HepG2 (cell line): ENCODE results near the gene PLIN1. TPM values are rescaled to one million over a fixed set of nuclear protein-coding genes. Genes with fewer than 3 reads are reported as not detected.
A peak's percentile ranks its signal among the peaks of the same experiment; 100 is the strongest.

Experiments
- AGO2 ChIP-seq: fragments of 200-400 bp; formaldehyde crosslinking; optimal IDR thresholded peaks from 2 replicates; pipeline ENCODE3; 2017; ENCODE audit warnings: mild to moderate bottlenecking, low read depth, low read length, moderate library complexity
- CREM ChIP-seq, 2 experiments: sonication (generic) in 1 of 2; formaldehyde crosslinking in 1 of 2; IDR thresholded peaks; 2 replicates each; pipeline versions ENCODE4 v1.4.0 to v1.6.1; 2016 to 2020; ENCODE audit warnings: antibody characterized with exemption in 1 of 2, mild to moderate bottlenecking in 1 of 2, missing genetic modification reagents in 1 of 2
- EEA1 ChIP-seq: sonication (generic); formaldehyde crosslinking; IDR thresholded peaks from 2 replicates; pipeline ENCODE4 v1.5.1; 2020; ENCODE audit warnings: mild to moderate bottlenecking, missing genetic modification reagents, borderline replicate concordance
- HOXA9 ChIP-seq: sonication (generic); formaldehyde crosslinking; IDR thresholded peaks from 2 replicates; pipeline ENCODE4 v1.8.1; 2022; ENCODE audit warnings: missing genetic modification reagents, mild to moderate bottlenecking, moderate library complexity, borderline replicate concordance
- ISX ChIP-seq: sonication (generic); formaldehyde crosslinking; conservative IDR thresholded peaks from 2 replicates; pipeline ENCODE4 v1.5.0; 2020; ENCODE audit warnings: missing genetic modification reagents
- PHF20 ChIP-seq: sonication (generic); formaldehyde crosslinking; IDR thresholded peaks from 2 replicates; pipeline ENCODE4 v1.5.0; 2020; ENCODE audit warnings: mild to moderate bottlenecking, missing genetic modification reagents
- POLR2AphosphoS5 ChIP-seq: IDR thresholded peaks from 2 replicates; pipeline ENCODE4 v1.6.1; 2012; ENCODE audit warnings: low read depth, low read length
- ZNF724P ChIP-seq: sonication (generic); formaldehyde crosslinking; IDR thresholded peaks from 2 replicates; pipeline ENCODE4 v1.8.0; 2022; ENCODE audit warnings: missing genetic modification reagents, borderline replicate concordance
- ZSCAN30 ChIP-seq: sonication (generic); formaldehyde crosslinking; IDR thresholded peaks from 2 replicates; pipeline ENCODE4 v1.5.0; 2020; ENCODE audit warnings: mild to moderate bottlenecking, missing genetic modification reagents
- polyA plus RNA-seq, 8 experiments: library from polyadenylated mRNA; depleted of rRNA in 3 of 8; stranded (reverse) in 7 of 8; unstranded in 1 of 8; fragments of >200 nt; fragmentation: Illumina TruSeq in 4 of 8; extraction: Trizol in 4 of 8; gene quantifications; 2 replicates each; pipeline versions ENCODE4 v1.2.1 to v1.2.3, GENCODE V29; 2011 to 2016; ENCODE audit warnings: low read depth in 4 of 8, missing spikeins in 1 of 8, mixed read lengths in 1 of 8; ENCODE audit not compliant: insufficient read depth in 1 of 8
- total RNA-seq, 5 experiments: library from RNA; depleted of rRNA; stranded (reverse); fragments of >200 nt; fragmentation: Illumina TruSeq; extraction: Trizol; gene quantifications; 2 replicates each; pipeline ENCODE4 v1.2.3, GENCODE V29; 2016; ENCODE audit warnings: low read depth in 1 of 5
- TF ChIP-seq, protein P1 (sequence below): sonication (generic); formaldehyde crosslinking; IDR thresholded peaks from 2 replicates; pipeline ENCODE4 v1.5.0; 2020; ENCODE audit warnings: mild to moderate bottlenecking, missing genetic modification reagents, borderline replicate concordance
- TF ChIP-seq, protein P2 (sequence below): fragments of 450-650 bp; IDR thresholded peaks from 2 replicates; pipeline ENCODE4 v1.6.1; 2016
- TF ChIP-seq, protein P3 (sequence below): sonication (generic); formaldehyde crosslinking; IDR thresholded peaks from 2 replicates; pipeline ENCODE4 v1.5.1; 2020; ENCODE audit warnings: mild to moderate bottlenecking, missing genetic modification reagents
- TF ChIP-seq, protein P4 (sequence below): sonication (generic); formaldehyde crosslinking; IDR thresholded peaks from 2 replicates; pipeline ENCODE4 v1.4.0; 2020; ENCODE audit warnings: missing genetic modification reagents, borderline replicate concordance

The PLIN1 gene
- total and polyA plus RNA-seq, 2 of the 13 experiments (the other 11 are each of a cell fraction or from before 2014, with no cell fraction given), result 0.74 to 1.2 TPM

DNA sequence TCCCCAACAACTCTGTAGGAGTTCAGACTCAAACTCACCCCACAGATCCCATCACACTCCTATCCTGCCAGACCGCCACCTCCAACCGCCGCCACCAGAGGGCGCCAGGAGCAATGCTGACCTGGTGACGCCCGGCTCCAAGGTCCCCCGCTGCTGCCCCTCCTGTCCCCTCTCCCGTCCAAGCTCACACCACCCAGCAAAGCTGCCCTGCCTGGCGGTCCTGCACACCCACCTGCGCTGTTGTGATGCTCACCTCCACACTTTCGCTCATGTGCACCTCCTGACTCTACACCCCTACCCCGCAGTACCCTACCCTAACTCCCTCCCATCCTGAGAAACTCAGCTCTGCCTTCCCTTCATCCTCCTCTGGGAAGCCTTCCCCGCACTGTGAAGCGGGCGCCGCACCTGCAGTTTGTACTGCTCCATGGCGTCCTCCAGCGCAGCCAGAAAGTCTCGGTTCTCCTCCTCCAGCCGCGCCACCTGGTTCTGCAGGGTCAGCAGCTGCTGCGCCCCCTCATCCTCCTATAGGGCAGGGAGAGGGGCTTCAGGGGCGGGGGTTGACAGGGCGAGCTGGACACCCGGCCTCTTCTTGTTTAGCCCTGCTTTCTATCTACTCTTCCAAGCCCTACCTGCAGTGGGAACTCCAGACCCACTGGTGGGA, 31.8 kb downstream of the PLIN1 start (continued):
- TF ChIP-seq, protein P1, sequence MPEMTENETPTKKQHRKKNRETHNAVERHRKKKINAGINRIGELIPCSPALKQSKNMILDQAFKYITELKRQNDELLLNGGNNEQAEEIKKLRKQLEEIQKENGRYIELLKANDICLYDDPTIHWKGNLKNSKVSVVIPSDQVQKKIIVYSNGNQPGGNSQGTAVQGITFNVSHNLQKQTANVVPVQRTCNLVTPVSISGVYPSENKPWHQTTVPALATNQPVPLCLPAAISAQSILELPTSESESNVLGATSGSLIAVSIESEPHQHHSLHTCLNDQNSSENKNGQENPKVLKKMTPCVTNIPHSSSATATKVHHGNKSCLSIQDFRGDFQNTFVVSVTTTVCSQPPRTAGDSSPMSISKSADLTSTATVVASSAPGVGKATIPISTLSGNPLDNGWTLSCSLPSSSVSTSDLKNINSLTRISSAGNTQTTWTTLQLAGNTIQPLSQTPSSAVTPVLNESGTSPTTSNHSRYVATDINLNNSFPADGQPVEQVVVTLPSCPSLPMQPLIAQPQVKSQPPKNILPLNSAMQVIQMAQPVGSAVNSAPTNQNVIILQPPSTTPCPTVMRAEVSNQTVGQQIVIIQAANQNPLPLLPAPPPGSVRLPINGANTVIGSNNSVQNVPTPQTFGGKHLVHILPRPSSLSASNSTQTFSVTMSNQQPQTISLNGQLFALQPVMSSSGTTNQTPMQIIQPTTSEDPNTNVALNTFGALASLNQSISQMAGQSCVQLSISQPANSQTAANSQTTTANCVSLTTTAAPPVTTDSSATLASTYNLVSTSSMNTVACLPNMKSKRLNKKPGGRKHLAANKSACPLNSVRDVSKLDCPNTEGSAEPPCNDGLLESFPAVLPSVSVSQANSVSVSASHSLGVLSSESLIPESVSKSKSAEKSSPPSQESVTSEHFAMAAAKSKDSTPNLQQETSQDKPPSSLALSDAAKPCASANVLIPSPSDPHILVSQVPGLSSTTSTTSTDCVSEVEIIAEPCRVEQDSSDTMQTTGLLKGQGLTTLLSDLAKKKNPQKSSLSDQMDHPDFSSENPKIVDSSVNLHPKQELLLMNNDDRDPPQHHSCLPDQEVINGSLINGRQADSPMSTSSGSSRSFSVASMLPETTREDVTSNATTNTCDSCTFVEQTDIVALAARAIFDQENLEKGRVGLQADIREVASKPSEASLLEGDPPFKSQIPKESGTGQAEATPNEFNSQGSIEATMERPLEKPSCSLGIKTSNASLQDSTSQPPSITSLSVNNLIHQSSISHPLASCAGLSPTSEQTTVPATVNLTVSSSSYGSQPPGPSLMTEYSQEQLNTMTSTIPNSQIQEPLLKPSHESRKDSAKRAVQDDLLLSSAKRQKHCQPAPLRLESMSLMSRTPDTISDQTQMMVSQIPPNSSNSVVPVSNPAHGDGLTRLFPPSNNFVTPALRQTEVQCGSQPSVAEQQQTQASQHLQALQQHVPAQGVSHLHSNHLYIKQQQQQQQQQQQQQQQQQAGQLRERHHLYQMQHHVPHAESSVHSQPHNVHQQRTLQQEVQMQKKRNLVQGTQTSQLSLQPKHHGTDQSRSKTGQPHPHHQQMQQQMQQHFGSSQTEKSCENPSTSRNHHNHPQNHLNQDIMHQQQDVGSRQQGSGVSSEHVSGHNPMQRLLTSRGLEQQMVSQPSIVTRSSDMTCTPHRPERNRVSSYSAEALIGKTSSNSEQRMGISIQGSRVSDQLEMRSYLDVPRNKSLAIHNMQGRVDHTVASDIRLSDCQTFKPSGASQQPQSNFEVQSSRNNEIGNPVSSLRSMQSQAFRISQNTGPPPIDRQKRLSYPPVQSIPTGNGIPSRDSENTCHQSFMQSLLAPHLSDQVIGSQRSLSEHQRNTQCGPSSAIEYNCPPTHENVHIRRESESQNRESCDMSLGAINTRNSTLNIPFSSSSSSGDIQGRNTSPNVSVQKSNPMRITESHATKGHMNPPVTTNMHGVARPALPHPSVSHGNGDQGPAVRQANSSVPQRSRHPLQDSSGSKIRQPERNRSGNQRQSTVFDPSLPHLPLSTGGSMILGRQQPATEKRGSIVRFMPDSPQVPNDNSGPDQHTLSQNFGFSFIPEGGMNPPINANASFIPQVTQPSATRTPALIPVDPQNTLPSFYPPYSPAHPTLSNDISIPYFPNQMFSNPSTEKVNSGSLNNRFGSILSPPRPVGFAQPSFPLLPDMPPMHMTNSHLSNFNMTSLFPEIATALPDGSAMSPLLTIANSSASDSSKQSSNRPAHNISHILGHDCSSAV, result no peak
- TF ChIP-seq PHF20 (CRISPR knock-in tag) (no peak), EEA1 (CRISPR knock-in tag) (no peak), HOXA9 (CRISPR knock-in tag) (no peak), CREM (IDR thresholded peaks at IDR 0.05) (no peak), CREM (CRISPR knock-in tag; IDR thresholded peaks at IDR 0.05) (no peak), ISX (CRISPR knock-in tag) (no peak), ZSCAN30 (CRISPR knock-in tag) (no peak), POLR2AphosphoS5 (no peak), ZNF724P (CRISPR knock-in tag) (no peak), AGO2 (peak; percentile 21)
- TF ChIP-seq, protein P2, sequence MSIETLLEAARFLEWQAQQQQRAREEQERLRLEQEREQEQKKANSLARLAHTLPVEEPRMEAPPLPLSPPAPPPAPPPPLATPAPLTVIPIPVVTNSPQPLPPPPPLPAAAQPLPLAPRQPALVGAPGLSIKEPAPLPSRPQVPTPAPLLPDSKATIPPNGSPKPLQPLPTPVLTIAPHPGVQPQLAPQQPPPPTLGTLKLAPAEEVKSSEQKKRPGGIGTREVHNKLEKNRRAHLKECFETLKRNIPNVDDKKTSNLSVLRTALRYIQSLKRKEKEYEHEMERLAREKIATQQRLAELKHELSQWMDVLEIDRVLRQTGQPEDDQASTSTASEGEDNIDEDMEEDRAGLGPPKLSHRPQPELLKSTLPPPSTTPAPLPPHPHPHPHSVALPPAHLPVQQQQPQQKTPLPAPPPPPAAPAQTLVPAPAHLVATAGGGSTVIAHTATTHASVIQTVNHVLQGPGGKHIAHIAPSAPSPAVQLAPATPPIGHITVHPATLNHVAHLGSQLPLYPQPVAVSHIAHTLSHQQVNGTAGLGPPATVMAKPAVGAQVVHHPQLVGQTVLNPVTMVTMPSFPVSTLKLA, result no peak
- TF ChIP-seq, protein P3, sequence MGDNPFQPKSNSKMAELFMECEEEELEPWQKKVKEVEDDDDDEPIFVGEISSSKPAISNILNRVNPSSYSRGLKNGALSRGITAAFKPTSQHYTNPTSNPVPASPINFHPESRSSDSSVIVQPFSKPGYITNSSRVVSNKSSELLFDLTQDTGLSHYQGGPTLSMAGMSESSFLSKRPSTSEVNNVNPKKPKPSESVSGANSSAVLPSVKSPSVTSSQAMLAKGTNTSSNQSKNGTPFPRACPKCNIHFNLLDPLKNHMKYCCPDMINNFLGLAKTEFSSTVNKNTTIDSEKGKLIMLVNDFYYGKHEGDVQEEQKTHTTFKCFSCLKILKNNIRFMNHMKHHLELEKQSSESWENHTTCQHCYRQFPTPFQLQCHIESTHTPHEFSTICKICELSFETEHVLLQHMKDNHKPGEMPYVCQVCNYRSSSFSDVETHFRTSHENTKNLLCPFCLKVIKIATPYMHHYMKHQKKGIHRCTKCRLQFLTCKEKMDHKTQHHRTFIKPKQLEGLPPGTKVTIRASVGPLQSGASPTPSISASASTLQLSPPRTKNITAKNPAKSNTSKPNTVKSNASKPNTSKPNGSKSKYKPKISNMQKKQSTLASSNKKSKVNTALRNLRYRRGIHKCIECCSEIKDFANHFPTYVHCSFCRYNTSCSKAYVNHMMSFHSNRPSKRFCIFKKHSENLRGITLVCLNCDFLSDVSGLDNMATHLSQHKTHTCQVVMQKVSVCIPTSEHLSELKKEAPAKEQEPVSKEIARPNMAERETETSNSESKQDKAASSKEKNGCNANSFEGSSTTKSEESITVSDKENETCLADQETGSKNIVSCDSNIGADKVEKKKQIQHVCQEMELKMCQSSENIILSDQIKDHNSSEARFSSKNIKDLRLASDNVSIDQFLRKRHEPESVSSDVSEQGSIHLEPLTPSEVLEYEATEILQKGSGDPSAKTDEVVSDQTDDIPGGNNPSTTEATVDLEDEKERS (CRISPR knock-in tag), result no peak
- TF ChIP-seq, protein P4, sequence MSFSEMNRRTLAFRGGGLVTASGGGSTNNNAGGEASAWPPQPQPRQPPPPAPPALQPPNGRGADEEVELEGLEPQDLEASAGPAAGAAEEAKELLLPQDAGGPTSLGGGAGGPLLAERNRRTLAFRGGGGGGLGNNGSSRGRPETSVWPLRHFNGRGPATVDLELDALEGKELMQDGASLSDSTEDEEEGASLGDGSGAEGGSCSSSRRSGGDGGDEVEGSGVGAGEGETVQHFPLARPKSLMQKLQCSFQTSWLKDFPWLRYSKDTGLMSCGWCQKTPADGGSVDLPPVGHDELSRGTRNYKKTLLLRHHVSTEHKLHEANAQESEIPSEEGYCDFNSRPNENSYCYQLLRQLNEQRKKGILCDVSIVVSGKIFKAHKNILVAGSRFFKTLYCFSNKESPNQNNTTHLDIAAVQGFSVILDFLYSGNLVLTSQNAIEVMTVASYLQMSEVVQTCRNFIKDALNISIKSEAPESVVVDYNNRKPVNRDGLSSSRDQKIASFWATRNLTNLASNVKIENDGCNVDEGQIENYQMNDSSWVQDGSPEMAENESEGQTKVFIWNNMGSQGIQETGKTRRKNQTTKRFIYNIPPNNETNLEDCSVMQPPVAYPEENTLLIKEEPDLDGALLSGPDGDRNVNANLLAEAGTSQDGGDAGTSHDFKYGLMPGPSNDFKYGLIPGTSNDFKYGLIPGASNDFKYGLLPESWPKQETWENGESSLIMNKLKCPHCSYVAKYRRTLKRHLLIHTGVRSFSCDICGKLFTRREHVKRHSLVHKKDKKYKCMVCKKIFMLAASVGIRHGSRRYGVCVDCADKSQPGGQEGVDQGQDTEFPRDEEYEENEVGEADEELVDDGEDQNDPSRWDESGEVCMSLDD (CRISPR knock-in tag), result no peak
